HepG2 (cell line): ENCODE measurements around the gene C20orf202. TPM values are rescaled to one million over a fixed set of nuclear protein-coding genes. Genes with fewer than 3 reads are reported as not detected.

Source experiments
- ATAD3A ChIP-seq: sonication (generic); formaldehyde crosslinking; IDR thresholded peaks from 2 replicates; pipeline ENCODE4 v1.4.0; 2020; ENCODE audit warnings: missing genetic modification reagents
- CREBL2 ChIP-seq: sonication (generic); formaldehyde crosslinking; IDR thresholded peaks from 2 replicates; pipeline ENCODE4 v1.8.1; 2023; ENCODE audit warnings: missing genetic modification reagents, mild to moderate bottlenecking, borderline replicate concordance
- ELF3 ChIP-seq: IDR thresholded peaks from 2 replicates; pipeline ENCODE4 v1.6.1; 2016; ENCODE audit warnings: missing genetic modification reagents, missing compliant biosample characterization
- GMEB1 ChIP-seq: sonication (generic); formaldehyde crosslinking; IDR thresholded peaks from 2 replicates; pipeline ENCODE4 v1.5.1; 2020; ENCODE audit warnings: missing genetic modification reagents, mild to moderate bottlenecking, borderline replicate concordance
- HMGA1 ChIP-seq: sonication (generic); formaldehyde crosslinking; conservative IDR thresholded peaks from 2 replicates; pipeline ENCODE4 v1.4.0; 2020; ENCODE audit warnings: missing genetic modification reagents
- HMGXB4 ChIP-seq, 2 experiments: sonication (generic) in 1 of 2; formaldehyde crosslinking in 1 of 2; IDR thresholded peaks; 2 replicates each; pipeline versions ENCODE4 v1.4.0 to v1.6.1; 2018 to 2020; ENCODE audit warnings: missing genetic modification reagents in 2 of 2, borderline replicate concordance in 1 of 2, low read depth in 1 of 2, mild to moderate bottlenecking in 1 of 2, missing biosample characterization in 1 of 2
- HOMEZ ChIP-seq: IDR thresholded peaks from 2 replicates; pipeline ENCODE4 v1.6.1; 2016; ENCODE audit warnings: low read depth
- IRF9 ChIP-seq: sonication (generic); formaldehyde crosslinking; IDR thresholded peaks from 2 replicates; pipeline ENCODE4 v1.8.0; 2022; ENCODE audit warnings: missing genetic modification reagents, mild to moderate bottlenecking, borderline replicate concordance
- MAZ ChIP-seq, 2 experiments: sonication (generic) in 1 of 2; formaldehyde crosslinking in 1 of 2; IDR thresholded peaks; 2 replicates each; pipeline versions ENCODE4 v1.5.0 to v1.6.1; 2012 to 2020; ENCODE audit warnings: low read depth in 2 of 2, mild to moderate bottlenecking in 2 of 2, borderline replicate concordance in 1 of 2, improper control_type of control experiment in 1 of 2, low read length in 1 of 2, missing genetic modification reagents in 1 of 2, moderate library complexity in 1 of 2
- MIER2 ChIP-seq: IDR thresholded peaks from 2 replicates; pipeline ENCODE4 v1.6.1; 2016; ENCODE audit warnings: missing biosample characterization, missing genetic modification reagents
- NR0B2 ChIP-seq: sonication (generic); formaldehyde crosslinking; IDR thresholded peaks from 2 replicates; pipeline ENCODE4 v1.4.0; 2020; ENCODE audit warnings: mild to moderate bottlenecking, missing genetic modification reagents
- POLR2A ChIP-seq, 2 experiments: IDR thresholded peaks; 2 replicates each; pipeline ENCODE4 v1.6.1; 2011; ENCODE audit warnings: low read depth in 2 of 2, low read length in 2 of 2, mild to moderate bottlenecking in 1 of 2, moderate library complexity in 1 of 2; ENCODE audit not compliant: insufficient read depth in 1 of 2
- RELA ChIP-seq: sonication (generic); formaldehyde crosslinking; IDR thresholded peaks from 2 replicates; pipeline ENCODE4 v1.4.0; 2020; ENCODE audit warnings: missing genetic modification reagents
- SALL1 ChIP-seq: sonication (generic); formaldehyde crosslinking; IDR thresholded peaks from 2 replicates; pipeline ENCODE4 v1.8.0; 2022; ENCODE audit warnings: mild to moderate bottlenecking, missing genetic modification reagents
- SAP130 ChIP-seq: IDR thresholded peaks from 2 replicates; pipeline ENCODE4 v1.6.1; 2016; ENCODE audit warnings: low read depth
- TCF7 ChIP-seq: sonication (generic); IDR thresholded peaks from 2 replicates; pipeline ENCODE4 v1.6.1; 2016; ENCODE audit warnings: antibody characterized with exemption, low read depth
- ZC3H4 ChIP-seq: sonication (generic); formaldehyde crosslinking; IDR thresholded peaks from 2 replicates; pipeline ENCODE4 v1.4.0; 2020; ENCODE audit warnings: missing genetic modification reagents, borderline replicate concordance
- ZMYM4 ChIP-seq: sonication (generic); formaldehyde crosslinking; IDR thresholded peaks from 2 replicates; pipeline ENCODE4 v1.8.1; 2023; ENCODE audit warnings: mild to moderate bottlenecking, missing genetic modification reagents
- ZNF256 ChIP-seq: sonication (generic); formaldehyde crosslinking; conservative IDR thresholded peaks from 2 replicates; pipeline ENCODE4 v1.4.0; 2020; ENCODE audit warnings: missing genetic modification reagents
- ZNF30 ChIP-seq: sonication (generic); formaldehyde crosslinking; IDR thresholded peaks from 2 replicates; pipeline ENCODE4 v1.5.0; 2020; ENCODE audit warnings: mild to moderate bottlenecking, missing genetic modification reagents
- ZNF552 ChIP-seq: sonication (generic); formaldehyde crosslinking; IDR thresholded peaks from 2 replicates; pipeline ENCODE4 v1.9.0; 2022; ENCODE audit warnings: missing genetic modification reagents, mild to moderate bottlenecking, borderline replicate concordance
- ZSCAN29 ChIP-seq: sonication (generic); formaldehyde crosslinking; conservative IDR thresholded peaks from 2 replicates; pipeline ENCODE4 v1.4.0; 2020; ENCODE audit warnings: mild to moderate bottlenecking, missing genetic modification reagents
- polyA plus RNA-seq, 8 experiments: library from polyadenylated mRNA; depleted of rRNA in 3 of 8; stranded (reverse) in 7 of 8; unstranded in 1 of 8; fragments of >200 nt; fragmentation: Illumina TruSeq in 4 of 8; extraction: Trizol in 4 of 8; gene quantifications; 2 replicates each; pipeline versions ENCODE4 v1.2.1 to v1.2.3, GENCODE V29; 2011 to 2016; ENCODE audit warnings: low read depth in 4 of 8, missing spikeins in 1 of 8, mixed read lengths in 1 of 8; ENCODE audit not compliant: insufficient read depth in 1 of 8
- total RNA-seq, 5 experiments: library from RNA; depleted of rRNA; stranded (reverse); fragments of >200 nt; fragmentation: Illumina TruSeq; extraction: Trizol; gene quantifications; 2 replicates each; pipeline ENCODE4 v1.2.3, GENCODE V29; 2016; ENCODE audit warnings: low read depth in 1 of 5

The C20orf202 gene
- total and polyA plus RNA-seq, 2 of the 13 experiments (the other 11 are each of a cell fraction or from before 2014, with no cell fraction given): 0.20 to 1.2 TPM

- no peak for TF ChIP-seq ATAD3A (CRISPR knock-in tag)
- TF ChIP-seq TCF7: no peak
- peak; percentile 69 for TF ChIP-seq NR0B2 (CRISPR knock-in tag)
- TF ChIP-seq CREBL2 (CRISPR knock-in tag): no peak
- no peak for TF ChIP-seq ZNF30 (CRISPR knock-in tag)
- TF ChIP-seq HMGXB4 (CRISPR knock-in tag; IDR thresholded peaks at IDR 0.05; ENCODE audit: borderline replicate concordance in 1 of 2, low read depth in 1 of 2): peak in 1 of 2 experiments; percentile 29; a peak in 1 of 4 replicates
- 0 out of 2 replicates have a peak, but pooled peaks have one; percentile 23 for TF ChIP-seq ZMYM4
- no peak for TF ChIP-seq HOMEZ (CRISPR knock-in tag)
- TF ChIP-seq ZSCAN29: peak; percentile 44; the same call in 1 of the 2 replicates
- no peak for TF ChIP-seq ELF3 (CRISPR knock-in tag)
- TF ChIP-seq MAZ (IDR thresholded peaks at IDR 0.05; ENCODE audit: borderline replicate concordance, low read depth, low read length): peak; percentile 21; the same call in 1 of the 2 replicates
- no peak for TF ChIP-seq MAZ (CRISPR knock-in tag; IDR thresholded peaks at IDR 0.05; ENCODE audit: low read depth)
- no peak for TF ChIP-seq ZC3H4 (CRISPR knock-in tag)
- no peak for TF ChIP-seq MIER2 (CRISPR knock-in tag)
- TF ChIP-seq RELA (CRISPR knock-in tag): no peak
- TF ChIP-seq IRF9: no peak
- TF ChIP-seq ZNF552 (CRISPR knock-in tag): 0 out of 2 replicates have a peak, but pooled peaks have one; percentile 47
- TF ChIP-seq GMEB1 (CRISPR knock-in tag): peak; percentile 53; the same call in 1 of the 2 replicates
- no peak for TF ChIP-seq POLR2A (IDR thresholded peaks at IDR 0.05; ENCODE audit: insufficient read depth in 1 of 2, low read depth in 2 of 2, low read length in 2 of 2)
- TF ChIP-seq ZNF256 (CRISPR knock-in tag): no peak
- 0 out of 2 replicates have a peak, but pooled peaks have one; percentile 21 for TF ChIP-seq SALL1 (CRISPR knock-in tag)
- no peak for TF ChIP-seq HMGA1
- no peak for TF ChIP-seq SAP130 (CRISPR knock-in tag)
Measured at GRCh38 chr20:1225783-1226654, 22.8 kb downstream of the C20orf202 start, which contains the start of gene RAD21L1 (continued).
